Measurements from ENCODE around the gene ESPNL. TPM values are rescaled to one million over a fixed set of nuclear protein-coding genes. Genes with fewer than 3 reads are reported as not detected.
"Not testable (repeated sequence)": the region's sequence is repeated elsewhere in the genome, so short reads cannot be mapped to it uniquely, and the experiment has no call there.

Gene ESPNL
- total and polyA plus RNA-seq, 9 donors, result 0.75 to 3.6 (median 2.0) TPM

DNA sequence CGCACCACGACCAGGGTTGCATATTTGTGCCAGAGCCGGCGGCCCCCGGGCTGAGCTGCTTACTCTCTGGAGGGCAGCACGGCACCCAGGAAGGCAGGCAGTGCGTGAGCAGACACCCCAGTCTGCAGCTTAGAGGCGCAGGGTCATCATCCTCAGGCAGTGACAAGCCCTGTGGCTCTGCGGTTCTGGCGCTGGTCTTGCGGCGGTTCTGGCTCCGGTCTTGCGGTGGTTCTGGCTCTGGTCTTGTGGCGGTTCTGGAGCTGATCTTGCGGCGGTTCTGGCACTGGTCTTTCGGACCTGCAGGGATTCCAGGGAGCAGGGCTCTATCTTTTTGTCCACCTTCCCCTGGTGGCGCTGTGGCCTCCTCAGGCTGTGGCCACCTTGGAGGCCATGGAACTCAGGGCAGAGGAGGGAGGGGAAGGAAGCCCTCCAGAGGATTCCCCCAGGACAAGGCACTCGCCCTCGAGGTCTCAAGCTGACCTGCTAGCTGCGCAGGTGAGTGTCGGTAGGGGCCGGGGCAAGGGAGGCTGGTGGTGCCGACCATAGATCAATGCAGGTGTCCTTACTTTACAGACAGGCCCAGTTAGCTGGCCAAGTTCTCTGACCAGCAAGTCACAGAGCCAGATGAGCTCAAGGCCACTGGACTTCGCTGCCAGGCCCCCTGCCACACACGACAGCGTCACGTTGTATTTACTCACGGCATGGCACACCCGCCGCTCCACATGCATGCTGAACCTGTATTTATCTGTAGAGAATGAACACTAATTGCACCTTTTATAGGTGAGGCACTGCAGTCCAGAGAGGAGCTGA, 14.9 kb downstream of the ESPNL start:
- H3K4me3 ChIP-seq (ENCODE audit: low read length), result no peak overlapping the region

DNA sequence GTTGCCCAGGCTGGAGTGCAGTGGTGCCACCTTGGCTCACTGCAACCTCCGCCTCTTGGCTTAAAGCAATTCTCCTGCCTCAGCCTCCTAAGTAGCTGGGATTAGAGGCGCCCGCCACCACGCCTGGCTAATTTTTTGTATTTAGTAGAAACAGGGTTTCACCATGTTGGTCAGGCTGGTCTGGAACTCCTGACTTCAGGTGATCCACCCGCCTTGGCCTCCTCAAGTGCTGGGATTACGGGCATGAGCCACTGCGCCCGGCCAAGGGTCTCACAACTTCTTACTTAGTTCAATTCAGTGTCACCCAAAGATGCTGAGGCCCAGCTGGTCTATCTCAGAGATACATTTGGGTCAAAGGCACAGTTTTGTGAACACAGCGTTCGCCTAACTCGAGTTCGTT, 15.6 kb downstream of the ESPNL start:
- not testable (repeated sequence) for H3K27me3 ChIP-seq (ENCODE audit: control insufficient read depth, insufficient read depth, low read length); H3K9me3 ChIP-seq (replicated peaks; ENCODE audit: control insufficient read depth, low read depth, low read length); H3K27ac ChIP-seq (ENCODE audit: low read length); H3K36me3 ChIP-seq (ENCODE audit: control insufficient read depth, insufficient read depth, low read length); H3K4me3 ChIP-seq (ENCODE audit: low read length); DNase-seq
- WGBS (ENCODE audit: insufficient coverage), result 91% methylated on average over 5 of the region's 12 CpGs
- peaks cover 12% of the 10 kb centered on the region for H3K4me1 ChIP-seq (ENCODE audit: control insufficient read depth, insufficient read depth, low read length)

More for the DNA sequence above, 14.9 kb downstream of the ESPNL start:
- Histone ChIP-seq H3K27me3 (ENCODE audit: control insufficient read depth, insufficient read depth, low read length) (peaks cover 5% of the 10 kb centered on the region), H3K27ac (ENCODE audit: low read length) (no peak overlapping the region), H3K36me3 (ENCODE audit: control insufficient read depth, insufficient read depth, low read length) (no peaks in the 10 kb centered on the region), H3K4me1 (ENCODE audit: control insufficient read depth, insufficient read depth, low read length) (peaks cover 5% of the 10 kb centered on the region), H3K9me3 (replicated peaks; ENCODE audit: control insufficient read depth, low read depth, low read length) (no peaks in the 10 kb centered on the region)
- 83% methylated on average over 25 of the region's 32 CpGs for WGBS (ENCODE audit: insufficient coverage)
- no peak for DNase-seq

DNA sequence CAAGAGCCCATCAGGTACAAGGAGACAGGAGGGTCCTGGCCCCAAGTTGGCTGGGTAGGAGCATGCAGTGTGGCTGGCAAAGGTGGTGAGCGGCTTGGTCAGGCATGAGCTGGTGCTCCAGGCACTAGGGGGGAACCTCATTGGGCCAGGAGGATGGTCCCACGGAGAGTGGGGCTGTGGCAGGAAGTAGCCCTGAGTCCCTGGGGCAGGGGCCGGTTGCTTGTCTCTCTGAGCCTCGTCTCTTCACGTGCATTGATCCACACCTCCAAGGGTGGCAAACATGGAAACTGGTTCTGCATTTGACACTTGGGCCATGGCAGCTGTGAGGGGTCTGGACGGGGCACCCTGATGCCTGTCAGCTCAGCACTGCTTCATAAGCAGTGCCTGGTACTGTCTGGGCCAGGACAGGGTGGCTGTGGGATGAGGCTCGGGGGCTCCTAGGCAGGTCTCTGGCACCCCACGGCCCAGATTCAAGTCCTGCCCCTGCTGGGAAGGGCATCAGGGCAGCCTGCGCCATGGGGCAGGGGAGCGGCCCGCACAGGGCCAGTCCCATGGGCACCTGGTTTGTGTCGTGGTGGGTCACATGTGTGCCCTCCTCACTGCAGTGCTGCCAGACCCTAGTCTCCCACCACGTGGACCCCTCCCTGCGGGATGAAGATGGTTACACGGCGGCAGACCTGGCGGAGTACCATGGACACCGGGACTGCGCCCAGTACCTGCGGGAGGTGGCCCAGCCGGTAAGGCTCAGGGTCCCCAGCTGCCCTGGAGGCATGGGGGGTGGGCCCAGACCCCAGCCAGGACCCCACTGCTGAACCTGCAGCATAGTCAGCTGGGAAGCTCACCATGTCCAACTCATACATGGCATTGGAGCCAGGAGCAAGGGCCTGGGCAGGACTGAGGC, 16.4 kb downstream of the ESPNL start:
- H3K27me3 ChIP-seq (ENCODE audit: control insufficient read depth, insufficient read depth, low read length), result peaks cover 5% of the 10 kb centered on the region
- no peak for DNase-seq
- H3K9me3 ChIP-seq (replicated peaks; ENCODE audit: control insufficient read depth, low read depth, low read length), result no peaks in the 10 kb centered on the region
- 85% methylated on average over 21 of the region's 21 CpGs for WGBS (ENCODE audit: insufficient coverage)
- no peak overlapping the region for H3K4me3 ChIP-seq (ENCODE audit: low read length)
- no peaks in the 10 kb centered on the region for H3K36me3 ChIP-seq (ENCODE audit: control insufficient read depth, insufficient read depth, low read length)
- peaks cover 14% of the 10 kb centered on the region for H3K4me1 ChIP-seq (ENCODE audit: control insufficient read depth, insufficient read depth, low read length)
- no peak overlapping the region for H3K27ac ChIP-seq (ENCODE audit: low read length)

DNA sequence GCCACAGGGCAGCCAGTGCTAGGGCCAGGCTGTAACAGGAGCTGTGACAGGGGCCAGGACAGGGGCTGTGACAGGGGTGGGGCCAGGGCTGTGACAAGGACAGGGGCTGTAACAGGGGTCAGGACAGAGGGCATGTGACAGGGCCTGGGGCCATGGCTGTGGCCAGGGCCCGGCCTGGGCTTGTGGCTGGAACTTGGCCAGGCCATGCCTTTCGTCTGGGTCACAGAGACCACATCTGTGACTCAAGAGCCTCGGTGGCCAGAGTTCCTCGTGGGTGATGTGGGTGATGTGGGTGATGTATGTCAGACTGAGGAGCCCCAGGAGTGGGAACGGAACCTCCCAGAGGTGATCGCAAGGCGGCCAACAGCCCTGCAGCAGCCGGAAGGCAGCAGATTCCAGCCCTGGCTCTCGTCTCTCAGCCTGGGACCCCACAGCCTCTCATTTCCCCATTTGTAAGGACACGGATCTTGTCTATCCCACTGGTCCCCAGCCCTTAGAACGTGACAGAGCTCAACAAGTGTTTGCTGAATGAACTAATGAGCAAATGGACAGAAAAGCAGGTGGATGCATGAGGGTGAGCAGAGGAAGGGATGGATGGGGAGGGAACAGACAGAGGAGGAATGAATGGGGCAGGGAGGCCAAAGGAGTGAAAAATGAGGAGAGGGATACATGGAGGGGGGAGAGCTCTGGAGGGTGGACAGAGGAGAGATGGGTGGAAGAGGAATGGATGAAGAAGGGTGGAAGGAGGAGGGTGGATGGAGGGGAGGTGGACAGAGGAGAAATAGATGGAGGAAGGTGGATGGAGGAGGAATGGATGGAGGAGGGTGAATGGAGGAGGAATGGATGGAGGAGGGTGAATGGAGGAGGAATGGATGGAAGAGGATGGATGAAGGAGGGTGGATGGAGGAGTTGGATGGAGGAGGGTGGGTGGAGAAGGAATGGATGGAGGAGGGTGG, 17.3 kb downstream of the ESPNL start:
- H3K4me1 ChIP-seq (ENCODE audit: control insufficient read depth, insufficient read depth, low read length), result peaks cover 14% of the 10 kb centered on the region
- 71% methylated on average over 10 of the region's 11 CpGs for WGBS (ENCODE audit: insufficient coverage)

DNA sequence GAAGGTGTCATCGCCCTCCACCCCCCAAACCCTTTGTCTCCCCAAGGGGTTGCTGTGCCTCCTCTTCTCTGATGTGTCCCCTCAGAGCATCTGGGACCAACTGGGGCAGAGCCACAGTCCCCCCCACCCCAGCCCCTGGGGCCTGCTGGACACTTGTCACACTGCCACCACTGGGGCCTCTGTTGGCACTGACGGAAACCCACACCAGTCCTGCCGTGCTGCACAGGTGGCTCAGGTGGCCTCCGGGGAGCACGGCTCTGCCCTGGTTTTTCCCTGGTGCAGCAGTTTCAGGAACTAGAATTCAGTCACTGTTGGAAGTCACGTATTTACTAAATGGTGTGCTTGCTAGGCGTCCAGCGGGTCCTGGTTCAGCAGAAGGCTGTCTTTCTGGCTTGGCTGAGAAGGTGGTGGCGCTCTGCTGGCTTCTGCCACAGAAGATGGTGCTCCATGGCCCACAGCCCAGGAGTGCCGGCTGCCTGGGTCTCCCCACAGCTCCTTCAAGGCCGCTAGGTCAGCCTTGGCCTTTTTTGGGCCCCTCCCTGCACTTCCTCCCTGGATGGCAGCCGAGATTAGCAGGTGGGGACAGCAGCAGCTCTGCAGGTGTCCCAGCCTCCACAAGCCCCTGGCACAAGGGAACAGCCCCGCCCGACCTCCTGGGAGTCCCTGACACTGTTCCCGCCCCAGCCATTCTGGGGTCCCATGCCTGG, 19.8 kb downstream of the ESPNL start:
- peaks cover 5% of the 10 kb centered on the region for H3K27me3 ChIP-seq (ENCODE audit: control insufficient read depth, insufficient read depth, low read length)

More for the DNA sequence above, 17.3 kb downstream of the ESPNL start:
- Histone ChIP-seq H3K27me3 (ENCODE audit: control insufficient read depth, insufficient read depth, low read length) (peaks cover 5% of the 10 kb centered on the region), H3K4me3 (ENCODE audit: low read length) (no peak overlapping the region), H3K36me3 (ENCODE audit: control insufficient read depth, insufficient read depth, low read length) (no peaks in the 10 kb centered on the region), H3K9me3 (replicated peaks; ENCODE audit: control insufficient read depth, low read depth, low read length) (no peaks in the 10 kb centered on the region), H3K27ac (ENCODE audit: low read length) (no peak overlapping the region)
- DNase-seq, result no peak

DNA sequence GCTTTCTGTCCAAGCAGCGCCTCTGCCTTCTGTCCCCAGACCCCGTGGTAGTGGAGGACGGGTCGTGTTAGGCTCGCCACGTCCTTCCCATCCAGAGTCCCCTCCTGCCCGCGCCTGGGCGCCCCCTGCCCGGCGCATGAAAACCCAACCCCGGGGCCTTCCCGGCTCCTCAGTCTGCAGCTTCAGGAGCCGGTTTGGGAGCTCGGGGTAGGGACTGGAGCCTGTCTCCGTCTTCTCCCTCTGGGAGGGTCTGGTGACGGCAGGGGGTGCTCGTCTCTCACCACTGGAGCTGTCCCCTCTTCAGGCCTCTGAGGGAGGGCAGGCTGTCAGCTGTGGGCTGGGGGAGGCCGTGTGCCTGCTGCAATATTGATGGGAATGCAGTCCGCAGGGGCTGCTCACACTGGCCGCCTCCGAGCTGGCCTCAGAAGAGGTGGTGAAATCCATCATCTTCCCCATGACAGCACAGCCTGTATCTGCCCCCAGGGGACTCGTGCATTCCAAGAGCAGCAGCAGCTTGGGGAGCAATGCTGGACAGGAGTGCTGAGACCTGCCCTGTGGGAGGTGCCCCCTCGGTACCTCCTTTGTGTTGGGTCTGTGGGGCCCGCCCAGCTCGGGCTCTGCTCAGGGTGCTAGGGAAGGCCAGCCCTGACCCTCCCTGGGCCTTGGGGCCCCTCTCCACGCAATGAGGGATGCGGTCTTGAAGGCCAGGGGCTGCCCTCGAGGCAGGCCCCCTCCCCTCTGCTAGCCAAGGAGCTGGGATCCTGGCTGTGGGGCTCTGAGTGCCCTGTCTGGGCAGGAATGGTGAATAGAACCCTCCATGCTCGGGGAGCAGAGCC, 20.5 kb downstream of the ESPNL start:
- Histone ChIP-seq H3K36me3 (ENCODE audit: control insufficient read depth, insufficient read depth, low read length) (no peaks in the 10 kb centered on the region), H3K27ac (ENCODE audit: low read length) (no peak overlapping the region), H3K4me3 (ENCODE audit: low read length) (no peak overlapping the region), H3K9me3 (replicated peaks; ENCODE audit: control insufficient read depth, low read depth, low read length) (no peaks in the 10 kb centered on the region), H3K27me3 (ENCODE audit: control insufficient read depth, insufficient read depth, low read length) (peaks cover 5% of the 10 kb centered on the region), H3K4me1 (ENCODE audit: control insufficient read depth, insufficient read depth, low read length) (peaks cover 26% of the 10 kb centered on the region)
- peak; percentile 49 for DNase-seq
- 40% methylated on average over 14 of the region's 30 CpGs for WGBS (ENCODE audit: insufficient coverage)

More for the DNA sequence above, 19.8 kb downstream of the ESPNL start:
- no peak overlapping the region for H3K27ac ChIP-seq (ENCODE audit: low read length)
- H3K4me3 ChIP-seq (ENCODE audit: low read length), result no peak overlapping the region
- 51% methylated on average over 14 of the region's 15 CpGs for WGBS (ENCODE audit: insufficient coverage)
- no peaks in the 10 kb centered on the region for H3K36me3 ChIP-seq (ENCODE audit: control insufficient read depth, insufficient read depth, low read length)
- peaks cover 26% of the 10 kb centered on the region for H3K4me1 ChIP-seq (ENCODE audit: control insufficient read depth, insufficient read depth, low read length)
- H3K9me3 ChIP-seq (replicated peaks; ENCODE audit: control insufficient read depth, low read depth, low read length), result no peaks in the 10 kb centered on the region
- DNase-seq, result no peak

DNA sequence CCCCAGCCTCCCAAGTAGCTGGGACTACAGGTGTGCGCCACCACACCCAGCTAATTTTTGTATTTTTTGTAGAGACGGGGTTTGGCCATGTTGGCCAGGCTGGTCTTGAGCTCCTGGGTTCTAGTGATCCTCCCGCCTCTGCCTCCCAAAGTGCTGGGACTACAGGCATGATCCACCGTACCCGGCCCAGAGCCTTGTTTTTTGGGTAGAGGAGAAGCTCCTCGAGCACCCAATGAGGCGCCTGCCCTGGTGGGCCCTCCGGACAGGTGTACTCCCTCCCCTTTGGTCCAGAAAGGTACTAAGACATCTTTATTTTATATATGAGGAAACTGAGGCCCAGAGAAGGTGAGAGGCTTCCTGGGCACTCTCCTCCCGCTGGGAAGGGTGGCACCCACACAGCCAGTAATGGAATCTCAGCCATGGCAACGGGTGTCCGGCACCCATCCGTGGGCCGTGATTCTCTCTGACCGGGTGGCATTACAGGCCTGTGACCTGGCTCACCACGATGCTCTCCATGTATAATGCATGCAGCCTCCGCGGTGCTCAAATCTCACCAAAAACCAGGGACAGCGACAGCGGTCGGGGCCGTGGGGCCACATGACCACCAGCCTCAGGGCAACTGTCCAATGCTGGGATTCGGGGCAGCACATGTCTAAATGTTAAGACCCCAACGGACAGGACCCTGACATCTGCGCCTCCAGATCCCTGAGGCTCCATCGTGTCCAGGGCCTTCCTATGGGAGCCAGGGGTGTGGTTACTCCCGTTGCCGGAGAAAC, 21.6 kb downstream of the ESPNL start:
- peaks cover 5% of the 10 kb centered on the region for H3K27me3 ChIP-seq (ENCODE audit: control insufficient read depth, insufficient read depth, low read length)
- H3K27ac ChIP-seq (ENCODE audit: low read length), result no peak overlapping the region
- H3K9me3 ChIP-seq (replicated peaks; ENCODE audit: control insufficient read depth, low read depth, low read length), result no peaks in the 10 kb centered on the region
- no peak overlapping the region for H3K4me3 ChIP-seq (ENCODE audit: low read length)
- WGBS (ENCODE audit: insufficient coverage), result 88% methylated on average over 19 of the region's 27 CpGs
- H3K4me1 ChIP-seq (ENCODE audit: control insufficient read depth, insufficient read depth, low read length), result peaks cover 26% of the 10 kb centered on the region
- H3K36me3 ChIP-seq (ENCODE audit: control insufficient read depth, insufficient read depth, low read length), result no peaks in the 10 kb centered on the region
- DNase-seq, result no peak
